Measurements from ENCODE around the gene SIGLECL1.

GRCh38 chr19:51240866-51241265 is 10.0 kb upstream of the SIGLECL1 start:
- TF ChIP-seq POLR2A (IDR thresholded peaks at IDR 0.05; ENCODE audit: low read length) (no peak), GATA1 (IDR thresholded peaks at IDR 0.05; ENCODE audit: low read depth, low read length) (no peak)
